DND-41 (cell line): ENCODE results near the gene HADHB.

Source experiments
- EZH2 ChIP-seq: IDR thresholded peaks from 3 replicates; pipeline ENCODE4 v1.6.1; 2012; ENCODE audit warnings: borderline replicate concordance, low read depth, mild to moderate bottlenecking, moderate library complexity, low read length, inconsistent platforms; ENCODE audit not compliant: severe bottlenecking
- TF ChIP-seq, protein P1 (sequence below): IDR thresholded peaks from 2 replicates; pipeline ENCODE4 v1.5.1; 2012; ENCODE audit warnings: borderline replicate concordance, low read length, moderate library complexity, mild to moderate bottlenecking; ENCODE audit not compliant: poor library complexity, severe bottlenecking; ENCODE audit errors: extremely low read depth

DNA sequence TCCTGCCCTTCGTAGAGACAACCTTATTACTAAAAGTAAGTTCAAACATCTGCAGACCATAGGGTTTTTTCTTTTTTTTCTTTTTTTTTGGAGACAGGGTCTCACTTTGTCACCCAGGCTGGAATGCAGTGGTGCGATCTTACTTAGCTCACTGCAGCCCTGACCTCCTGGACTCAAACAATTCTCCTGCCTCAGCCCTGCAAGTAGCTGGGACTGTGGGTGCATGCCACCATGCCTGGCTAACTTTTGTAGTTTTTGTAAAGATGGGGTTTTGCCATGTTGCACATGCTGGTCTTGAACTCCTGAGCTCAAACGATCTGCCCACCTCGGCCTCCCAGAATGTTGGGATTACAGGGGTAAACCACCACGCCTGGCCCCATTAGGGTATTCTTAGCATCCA lies 32.7 kb upstream of the HADHB start:
- TF ChIP-seq, protein P1, sequence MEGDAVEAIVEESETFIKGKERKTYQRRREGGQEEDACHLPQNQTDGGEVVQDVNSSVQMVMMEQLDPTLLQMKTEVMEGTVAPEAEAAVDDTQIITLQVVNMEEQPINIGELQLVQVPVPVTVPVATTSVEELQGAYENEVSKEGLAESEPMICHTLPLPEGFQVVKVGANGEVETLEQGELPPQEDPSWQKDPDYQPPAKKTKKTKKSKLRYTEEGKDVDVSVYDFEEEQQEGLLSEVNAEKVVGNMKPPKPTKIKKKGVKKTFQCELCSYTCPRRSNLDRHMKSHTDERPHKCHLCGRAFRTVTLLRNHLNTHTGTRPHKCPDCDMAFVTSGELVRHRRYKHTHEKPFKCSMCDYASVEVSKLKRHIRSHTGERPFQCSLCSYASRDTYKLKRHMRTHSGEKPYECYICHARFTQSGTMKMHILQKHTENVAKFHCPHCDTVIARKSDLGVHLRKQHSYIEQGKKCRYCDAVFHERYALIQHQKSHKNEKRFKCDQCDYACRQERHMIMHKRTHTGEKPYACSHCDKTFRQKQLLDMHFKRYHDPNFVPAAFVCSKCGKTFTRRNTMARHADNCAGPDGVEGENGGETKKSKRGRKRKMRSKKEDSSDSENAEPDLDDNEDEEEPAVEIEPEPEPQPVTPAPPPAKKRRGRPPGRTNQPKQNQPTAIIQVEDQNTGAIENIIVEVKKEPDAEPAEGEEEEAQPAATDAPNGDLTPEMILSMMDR, result no peak
- TF ChIP-seq EZH2, result no peak
